HL-60 (cell line): ENCODE data around the gene LRRN4.

Source experiments
- DNase-seq, 2 experiments: peaks; one replicate each; pipeline ENCODE4 v3.0.0-alpha.2; 2010 to 2020; ENCODE audit warnings: low read depth in 1 of 2, low spot score in 1 of 2
- H3K27ac ChIP-seq: fragments of 250-450 bp; sonication (Bioruptor Pico); replicated peaks from 2 replicates; pipeline ENCODE4 v1.5.1; 2020; ENCODE audit warnings: mild to moderate bottlenecking, moderate library complexity
- H3K27me3 ChIP-seq: fragments of 250-450 bp; sonication (Bioruptor Pico); 2 replicates; pipeline ENCODE4 v1.5.1; 2021; ENCODE audit warnings: mild to moderate bottlenecking, moderate library complexity; ENCODE audit not compliant: insufficient read depth, poor library complexity, severe bottlenecking
- H3K4me3 ChIP-seq: replicated peaks from 2 replicates; pipeline ENCODE4 v1.5.1; 2011; ENCODE audit warnings: mild to moderate bottlenecking, control low read depth, low read length; ENCODE audit not compliant: insufficient read depth
- GABPA ChIP-seq: IDR thresholded peaks from 2 replicates; pipeline ENCODE4 v1.6.1; 2012; ENCODE audit warnings: low read depth
- POLR2AphosphoS5 ChIP-seq: IDR thresholded peaks from 2 replicates; pipeline ENCODE4 v1.6.1; 2012; ENCODE audit warnings: low read depth
- SPI1 ChIP-seq: IDR thresholded peaks from 2 replicates; pipeline ENCODE4 v1.6.1; 2012; ENCODE audit warnings: low read depth, mild to moderate bottlenecking, borderline replicate concordance
- TF ChIP-seq, protein P1 (sequence below): IDR thresholded peaks from one replicate; pipeline ENCODE4 v1.5.1; 2011; ENCODE audit warnings: low read length, control low read depth, inconsistent platforms; ENCODE audit not compliant: insufficient read depth
- TF ChIP-seq, protein P2 (sequence below): IDR thresholded peaks from 2 replicates; pipeline ENCODE4 v1.6.1; 2012; ENCODE audit warnings: low read depth; ENCODE audit not compliant: insufficient replicate concordance

The LRRN4 gene

GRCh38 chr20:6040540-6040939, 13.3 kb downstream of the LRRN4 start:
- no peak for DNase-seq
- TF ChIP-seq, protein P1, sequence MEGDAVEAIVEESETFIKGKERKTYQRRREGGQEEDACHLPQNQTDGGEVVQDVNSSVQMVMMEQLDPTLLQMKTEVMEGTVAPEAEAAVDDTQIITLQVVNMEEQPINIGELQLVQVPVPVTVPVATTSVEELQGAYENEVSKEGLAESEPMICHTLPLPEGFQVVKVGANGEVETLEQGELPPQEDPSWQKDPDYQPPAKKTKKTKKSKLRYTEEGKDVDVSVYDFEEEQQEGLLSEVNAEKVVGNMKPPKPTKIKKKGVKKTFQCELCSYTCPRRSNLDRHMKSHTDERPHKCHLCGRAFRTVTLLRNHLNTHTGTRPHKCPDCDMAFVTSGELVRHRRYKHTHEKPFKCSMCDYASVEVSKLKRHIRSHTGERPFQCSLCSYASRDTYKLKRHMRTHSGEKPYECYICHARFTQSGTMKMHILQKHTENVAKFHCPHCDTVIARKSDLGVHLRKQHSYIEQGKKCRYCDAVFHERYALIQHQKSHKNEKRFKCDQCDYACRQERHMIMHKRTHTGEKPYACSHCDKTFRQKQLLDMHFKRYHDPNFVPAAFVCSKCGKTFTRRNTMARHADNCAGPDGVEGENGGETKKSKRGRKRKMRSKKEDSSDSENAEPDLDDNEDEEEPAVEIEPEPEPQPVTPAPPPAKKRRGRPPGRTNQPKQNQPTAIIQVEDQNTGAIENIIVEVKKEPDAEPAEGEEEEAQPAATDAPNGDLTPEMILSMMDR, result no peak
- no peak for TF ChIP-seq SPI1
- TF ChIP-seq GABPA, result no peak
- TF ChIP-seq, protein P2, sequence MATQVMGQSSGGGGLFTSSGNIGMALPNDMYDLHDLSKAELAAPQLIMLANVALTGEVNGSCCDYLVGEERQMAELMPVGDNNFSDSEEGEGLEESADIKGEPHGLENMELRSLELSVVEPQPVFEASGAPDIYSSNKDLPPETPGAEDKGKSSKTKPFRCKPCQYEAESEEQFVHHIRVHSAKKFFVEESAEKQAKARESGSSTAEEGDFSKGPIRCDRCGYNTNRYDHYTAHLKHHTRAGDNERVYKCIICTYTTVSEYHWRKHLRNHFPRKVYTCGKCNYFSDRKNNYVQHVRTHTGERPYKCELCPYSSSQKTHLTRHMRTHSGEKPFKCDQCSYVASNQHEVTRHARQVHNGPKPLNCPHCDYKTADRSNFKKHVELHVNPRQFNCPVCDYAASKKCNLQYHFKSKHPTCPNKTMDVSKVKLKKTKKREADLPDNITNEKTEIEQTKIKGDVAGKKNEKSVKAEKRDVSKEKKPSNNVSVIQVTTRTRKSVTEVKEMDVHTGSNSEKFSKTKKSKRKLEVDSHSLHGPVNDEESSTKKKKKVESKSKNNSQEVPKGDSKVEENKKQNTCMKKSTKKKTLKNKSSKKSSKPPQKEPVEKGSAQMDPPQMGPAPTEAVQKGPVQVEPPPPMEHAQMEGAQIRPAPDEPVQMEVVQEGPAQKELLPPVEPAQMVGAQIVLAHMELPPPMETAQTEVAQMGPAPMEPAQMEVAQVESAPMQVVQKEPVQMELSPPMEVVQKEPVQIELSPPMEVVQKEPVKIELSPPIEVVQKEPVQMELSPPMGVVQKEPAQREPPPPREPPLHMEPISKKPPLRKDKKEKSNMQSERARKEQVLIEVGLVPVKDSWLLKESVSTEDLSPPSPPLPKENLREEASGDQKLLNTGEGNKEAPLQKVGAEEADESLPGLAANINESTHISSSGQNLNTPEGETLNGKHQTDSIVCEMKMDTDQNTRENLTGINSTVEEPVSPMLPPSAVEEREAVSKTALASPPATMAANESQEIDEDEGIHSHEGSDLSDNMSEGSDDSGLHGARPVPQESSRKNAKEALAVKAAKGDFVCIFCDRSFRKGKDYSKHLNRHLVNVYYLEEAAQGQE, result no peak
- no peak for TF ChIP-seq POLR2AphosphoS5
- H3K27me3 ChIP-seq, result no peaks in the 10 kb centered on the region
- no peak overlapping the region for H3K27ac ChIP-seq
- no peak overlapping the region for H3K4me3 ChIP-seq

DNA sequence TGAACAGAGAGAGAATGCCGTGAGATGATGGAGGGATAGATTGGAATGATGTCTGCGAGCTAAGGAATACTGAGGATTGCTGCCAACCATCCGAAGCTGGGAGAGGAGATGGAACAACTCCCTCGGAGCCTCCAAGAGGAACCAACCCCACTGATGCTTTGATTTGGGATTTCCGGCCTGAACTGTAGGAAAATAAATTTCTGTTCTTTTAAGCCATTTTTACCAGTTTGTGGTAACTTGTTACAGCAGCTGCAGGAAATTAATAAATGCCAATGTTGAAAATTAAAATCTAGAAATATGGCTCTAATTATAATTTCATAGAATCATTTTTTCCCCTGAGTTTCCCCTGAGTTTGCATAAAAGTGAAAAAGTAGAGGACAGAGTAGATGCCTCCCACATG, 14.1 kb downstream of the LRRN4 start:
- H3K27me3 ChIP-seq, result no peaks in the 10 kb centered on the region
- no peak for TF ChIP-seq SPI1
- TF ChIP-seq POLR2AphosphoS5, result no peak
- TF ChIP-seq, protein P2, result no peak
- no peak for TF ChIP-seq GABPA
- TF ChIP-seq, protein P1, result no peak
- no peak overlapping the region for H3K4me3 ChIP-seq
- no peak overlapping the region for H3K27ac ChIP-seq
- no peak for DNase-seq

- no peak for DNase-seq
- Histone ChIP-seq H3K27me3 (no peaks in the 10 kb centered on the region), H3K4me3 (no peak overlapping the region), H3K27ac (no peak overlapping the region)
- TF ChIP-seq GABPA, result no peak
- no peak for TF ChIP-seq POLR2AphosphoS5
Observed at GRCh38 chr20:6038256-6038655, 15.6 kb downstream of the LRRN4 start.

GRCh38 chr20:6037082-6037481, 16.8 kb downstream of the LRRN4 start:
- no peak for DNase-seq

More at GRCh38 chr20:6037082-6037481, 16.8 kb downstream of the LRRN4 start:
- Histone ChIP-seq H3K27me3 (no peaks in the 10 kb centered on the region), H3K27ac (no peak overlapping the region), H3K4me3 (no peak overlapping the region)
- TF ChIP-seq, protein P1, result no peak
- TF ChIP-seq POLR2AphosphoS5, result no peak
- TF ChIP-seq SPI1, result no peak
- TF ChIP-seq, protein P2, result no peak
- no peak for TF ChIP-seq GABPA
